A204.1 (cell line): ENCODE data around the gene STK24.

Experiments
- FAIRE-seq: peaks from 2 replicates; lab custom pipeline; 2012; peaks lifted over from hg19 to GRCh38; lab: Jason Lieb, UNC

STK24 gene

DNA sequence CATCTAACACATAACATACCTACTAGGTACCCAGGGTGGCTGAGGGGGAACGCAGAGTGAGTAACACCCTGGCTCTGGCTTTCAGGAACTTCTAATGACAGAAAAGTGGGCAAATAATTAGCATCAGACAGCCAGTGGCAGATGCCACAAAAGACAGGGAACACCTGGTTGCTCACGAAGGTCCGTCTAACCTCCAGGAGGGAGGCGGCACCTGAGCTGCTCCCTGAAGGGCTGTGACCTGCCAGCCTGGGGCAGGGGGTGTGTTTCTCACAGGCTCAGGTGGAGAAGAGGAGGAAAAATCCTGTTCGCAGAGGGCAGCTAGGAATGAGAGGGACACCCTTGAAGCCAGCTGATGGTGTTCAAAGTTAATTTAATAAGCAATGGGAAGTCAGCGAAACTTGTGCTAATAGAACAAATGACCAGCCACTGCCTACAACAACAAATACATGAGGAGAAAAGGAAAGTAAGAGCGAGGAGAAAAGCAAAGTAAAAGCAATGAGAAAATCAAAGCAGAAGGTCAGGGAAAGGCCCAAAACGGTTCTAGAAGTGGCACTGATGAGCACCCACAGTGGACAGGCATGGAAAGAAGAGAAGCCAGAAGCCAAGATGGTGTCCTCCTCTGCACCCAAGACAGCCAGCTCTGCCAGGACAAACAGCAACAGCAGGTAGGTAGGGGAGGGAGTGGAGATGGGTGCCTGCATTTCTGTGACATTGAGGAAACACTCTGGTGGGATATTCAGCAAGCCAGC lies 87.3 kb downstream of the STK24 start:
- FAIRE-seq = no peak

DNA sequence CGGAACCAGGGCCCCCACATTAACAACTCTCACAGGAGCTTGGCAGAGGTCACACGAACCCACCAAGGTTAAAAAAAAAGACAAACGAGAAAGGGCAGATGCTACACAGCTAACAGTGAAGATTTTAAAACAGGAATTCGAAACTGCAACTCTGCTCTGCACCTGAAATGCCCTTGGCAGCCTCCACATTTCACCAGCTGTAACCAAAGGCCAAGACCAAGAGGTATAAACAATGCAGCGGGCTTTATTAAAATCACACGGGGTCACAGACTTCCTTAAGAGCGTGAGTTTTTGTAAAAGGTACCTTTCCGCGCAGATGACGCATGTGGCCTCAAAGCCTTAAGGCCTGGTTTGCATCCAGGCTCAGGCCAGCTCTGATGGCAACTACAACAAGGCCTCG lies 88.2 kb downstream of the STK24 start:
- no peak for FAIRE-seq

DNA sequence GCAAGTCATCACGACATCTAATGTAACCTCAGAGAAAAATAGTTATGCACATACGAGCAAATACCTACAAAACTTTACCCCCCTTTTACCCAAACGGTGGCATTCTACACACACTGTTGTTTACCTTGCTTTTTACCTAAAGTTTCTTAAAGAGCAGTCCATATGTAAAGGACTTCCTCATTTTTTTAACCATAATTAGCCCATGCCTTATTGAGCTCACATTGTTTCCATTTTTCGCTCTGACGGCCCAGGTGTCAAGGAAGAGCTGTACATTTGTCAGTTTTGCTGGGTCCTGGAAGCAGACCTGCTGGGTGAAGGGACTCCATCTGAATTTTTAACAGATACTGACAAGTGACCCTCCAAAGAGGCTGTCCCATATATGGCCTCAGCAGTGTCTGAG lies 89.4 kb downstream of the STK24 start:
- FAIRE-seq = no peak

DNA sequence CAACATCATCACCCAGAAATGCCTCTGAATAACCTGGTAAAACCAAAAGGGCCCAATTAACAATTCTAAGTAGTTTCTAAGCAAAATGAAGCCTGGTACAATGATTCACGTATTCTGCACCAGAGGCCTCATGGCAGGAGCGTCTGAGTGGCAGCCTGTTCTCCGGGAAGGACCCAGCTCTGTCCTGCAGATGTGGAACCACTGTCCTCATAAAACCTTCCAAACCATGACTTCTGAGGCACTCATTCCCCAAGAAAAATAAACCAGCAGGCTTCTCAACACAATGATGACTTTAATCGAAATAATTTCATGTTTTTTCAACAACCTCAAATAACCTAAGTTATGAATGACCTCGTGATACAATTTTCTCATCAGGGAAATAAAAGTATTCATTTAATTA lies 89.9 kb downstream of the STK24 start:
- no peak for FAIRE-seq

DNA sequence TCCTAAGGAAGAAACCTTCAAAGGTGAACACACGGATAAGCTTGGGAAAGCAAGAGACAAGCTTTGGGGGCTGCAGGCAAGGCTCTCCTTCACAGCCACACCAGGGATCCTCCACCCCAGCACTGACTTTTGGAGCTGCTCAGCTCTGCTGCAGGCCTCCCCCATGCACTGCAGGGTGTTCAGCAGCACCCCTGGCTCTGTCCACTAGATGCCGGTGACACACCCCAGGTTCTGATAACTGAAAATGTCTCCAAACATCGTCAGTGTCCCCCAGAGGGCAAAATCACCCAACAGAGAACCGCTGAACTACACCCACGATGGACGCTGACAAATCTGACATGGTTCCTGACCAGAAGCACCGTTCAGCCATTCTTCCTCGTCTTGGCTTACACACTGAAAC lies 90.5 kb downstream of the STK24 start:
- no peak for FAIRE-seq

DNA sequence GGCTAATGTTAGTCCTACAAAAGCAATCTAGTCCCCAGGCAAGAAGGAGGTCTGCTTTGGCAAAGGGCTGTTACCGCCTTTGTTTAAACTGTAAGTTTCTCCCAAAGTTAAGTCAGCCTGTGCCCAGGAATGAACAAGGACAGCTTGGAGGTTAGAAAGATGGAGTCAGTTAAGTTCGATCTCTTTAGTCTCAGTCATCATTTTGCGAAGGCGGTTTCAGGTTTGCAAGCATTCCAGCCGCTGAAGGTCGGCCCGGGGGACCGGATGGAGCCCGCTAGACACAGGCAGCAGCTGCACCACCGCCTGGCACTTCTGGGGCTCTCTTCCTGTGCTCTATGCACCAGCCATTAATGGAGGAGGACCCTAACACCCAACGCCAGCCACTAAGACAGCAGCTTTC lies 91.3 kb downstream of the STK24 start:
- no peak for FAIRE-seq

DNA sequence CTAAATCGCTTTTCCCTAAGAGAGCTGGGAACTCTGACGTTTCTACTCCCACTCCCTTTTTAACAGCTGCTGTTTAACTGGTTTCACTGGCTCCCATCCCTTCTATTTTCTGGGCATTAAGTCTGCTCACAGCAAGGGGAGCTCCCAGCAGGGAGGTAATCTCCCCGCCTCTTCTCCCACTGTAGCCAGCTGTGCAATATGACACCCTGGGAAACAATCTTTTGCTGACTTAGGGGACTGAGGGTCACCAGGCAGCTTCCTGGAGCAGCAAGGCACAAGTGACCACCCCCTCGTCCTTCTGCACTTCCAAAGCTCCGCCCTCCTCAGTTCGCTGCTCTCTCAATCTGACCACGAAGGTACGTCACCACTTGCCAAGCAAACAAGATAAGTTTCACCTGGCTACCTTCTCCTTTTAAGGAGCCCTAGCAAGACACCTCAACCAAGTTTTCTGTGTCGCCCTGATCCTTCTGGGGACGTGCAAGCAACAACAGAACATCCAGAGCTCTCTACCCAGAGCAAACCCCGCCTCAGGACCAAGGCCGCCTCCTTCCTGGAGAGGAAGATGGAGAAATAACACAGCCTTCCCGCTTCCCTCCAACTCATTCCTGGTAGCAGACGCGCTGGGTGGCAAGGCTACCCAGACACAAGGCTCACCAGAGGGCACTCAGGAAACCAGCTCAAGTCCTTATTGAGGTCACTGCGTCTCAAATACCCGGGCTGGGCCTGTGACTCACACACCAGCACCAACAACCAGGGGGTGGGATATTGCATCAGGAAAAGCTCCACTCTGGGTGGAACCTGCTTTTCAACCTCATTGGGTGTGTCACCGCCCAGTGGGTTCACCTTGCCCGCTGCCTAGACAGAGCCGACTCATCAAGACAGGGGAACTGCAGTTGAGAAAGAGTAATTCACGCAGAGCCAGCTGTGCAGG lies 92.4 kb downstream of the STK24 start:
- no peak for FAIRE-seq

DNA sequence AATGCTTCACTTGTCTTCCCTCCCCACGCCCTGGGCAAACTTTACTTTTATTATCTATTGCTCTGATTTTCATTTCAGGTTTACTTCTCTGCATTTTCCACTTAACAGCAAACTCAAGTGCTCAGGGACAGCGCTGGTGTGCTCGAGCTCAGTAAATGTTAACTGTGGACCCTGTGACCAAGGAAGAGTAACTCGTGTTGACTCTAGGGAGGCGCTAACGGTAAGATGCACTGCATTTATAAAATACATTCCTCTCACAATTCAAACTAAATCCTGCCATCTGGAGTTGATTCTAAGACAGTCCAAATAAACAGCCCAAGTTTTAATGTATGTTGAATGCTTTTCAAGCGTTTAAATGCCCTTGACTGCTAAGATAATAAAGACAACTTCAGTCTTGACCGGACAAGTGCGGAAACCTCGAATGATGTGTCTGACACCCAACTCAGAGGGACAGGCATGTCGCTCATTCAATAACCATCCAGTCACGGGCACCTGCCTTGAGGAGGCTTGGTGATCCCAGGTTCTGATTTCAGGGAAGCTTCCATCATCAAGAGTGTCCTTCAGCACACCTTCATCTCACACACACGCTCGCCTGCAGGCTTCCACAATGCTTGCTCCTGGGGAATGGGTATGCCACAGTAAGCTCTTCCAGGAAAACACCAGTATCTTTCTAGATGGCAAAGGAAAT lies 93.2 kb downstream of the STK24 start:
- FAIRE-seq = no peak

DNA sequence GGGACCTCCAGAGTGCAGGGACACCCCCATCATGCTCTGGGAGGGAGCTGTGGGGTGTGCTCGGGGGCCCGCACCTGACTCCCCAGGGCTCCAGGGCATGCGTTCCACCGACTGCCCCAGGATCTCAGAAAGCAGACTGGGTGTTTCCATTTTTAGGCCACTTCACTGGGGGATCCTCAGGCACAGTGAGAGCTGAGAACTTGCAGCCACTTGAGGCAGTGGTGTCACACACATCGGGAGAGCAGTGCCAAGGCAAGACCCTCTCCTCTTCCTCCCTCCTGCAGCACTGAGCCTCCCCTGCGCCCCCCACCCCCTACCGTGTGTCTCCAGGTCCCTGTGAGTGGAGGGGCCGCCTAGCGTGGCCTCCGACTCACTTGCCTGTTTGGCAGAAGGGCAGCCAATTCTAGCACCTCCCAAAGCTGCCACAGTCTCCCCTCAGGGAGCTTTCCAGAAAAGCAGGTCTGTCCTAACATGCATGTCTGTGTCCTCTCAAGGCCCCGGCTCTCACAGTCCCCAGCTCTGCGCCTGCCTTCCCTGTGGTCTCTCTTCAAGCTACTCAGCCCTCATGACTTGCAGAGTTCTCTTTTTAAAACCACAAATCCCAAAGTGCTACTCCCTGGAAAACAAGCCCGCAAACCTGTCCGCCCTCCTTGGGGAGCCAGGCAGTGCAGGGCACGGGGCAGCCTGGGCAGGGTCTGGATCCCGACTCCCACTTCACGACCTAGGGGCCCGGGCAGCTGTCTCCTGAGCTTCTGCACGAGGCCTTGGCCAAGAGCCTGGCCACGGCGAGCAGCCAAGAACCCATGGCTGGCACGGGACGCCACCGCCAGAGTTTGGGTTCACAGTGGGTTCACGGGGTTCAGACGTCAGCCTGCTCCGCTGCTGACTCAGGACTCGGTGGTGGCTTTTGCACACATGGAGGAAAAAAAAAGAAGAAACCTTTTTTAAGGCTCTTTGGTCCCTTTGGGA lies 94.1 kb downstream of the STK24 start:
- FAIRE-seq = no peak

DNA sequence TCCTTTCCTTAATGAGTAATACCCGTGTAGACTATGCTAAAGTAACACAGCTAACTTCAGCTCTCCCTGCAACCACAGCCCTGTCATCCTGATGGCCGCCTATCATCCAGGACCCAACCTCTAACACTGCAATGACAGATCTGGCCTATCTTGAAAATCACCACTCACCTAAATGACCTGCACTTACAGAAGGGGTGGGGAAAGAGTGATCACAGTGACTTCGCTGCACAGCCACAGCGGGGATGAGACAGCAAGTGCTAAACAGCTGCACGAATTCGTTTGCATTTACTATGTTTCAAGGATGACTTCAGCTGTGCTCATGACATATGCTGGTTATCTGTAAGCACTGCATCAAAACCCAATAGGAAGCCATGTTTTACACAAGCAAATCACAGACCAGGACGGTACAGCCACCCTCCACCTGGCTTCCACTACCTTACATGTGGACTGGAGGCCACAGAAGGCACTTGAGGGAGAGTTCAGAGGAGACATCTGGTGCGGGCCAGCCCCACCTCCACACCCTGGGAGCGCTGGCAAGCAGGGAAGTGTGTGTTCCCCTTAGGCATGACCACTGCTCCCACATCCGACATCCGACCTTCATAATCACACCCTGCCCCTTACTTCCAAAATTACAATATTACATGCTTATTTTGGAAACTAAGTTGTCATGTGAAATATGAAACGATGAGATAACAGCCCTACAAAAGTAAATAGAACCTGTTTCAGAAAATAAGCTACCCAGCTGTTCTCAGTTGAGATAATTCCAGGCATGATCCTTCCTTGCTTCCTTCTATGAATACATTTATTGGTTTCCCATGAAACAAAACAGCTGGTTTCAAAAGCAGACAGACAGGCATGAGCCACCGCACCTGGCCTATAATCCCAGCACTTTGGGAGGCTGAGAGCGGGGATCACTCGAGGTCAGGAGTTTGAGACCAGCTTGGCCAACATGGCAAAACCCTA lies 95.7 kb downstream of the STK24 start:
- no peak for FAIRE-seq

DNA sequence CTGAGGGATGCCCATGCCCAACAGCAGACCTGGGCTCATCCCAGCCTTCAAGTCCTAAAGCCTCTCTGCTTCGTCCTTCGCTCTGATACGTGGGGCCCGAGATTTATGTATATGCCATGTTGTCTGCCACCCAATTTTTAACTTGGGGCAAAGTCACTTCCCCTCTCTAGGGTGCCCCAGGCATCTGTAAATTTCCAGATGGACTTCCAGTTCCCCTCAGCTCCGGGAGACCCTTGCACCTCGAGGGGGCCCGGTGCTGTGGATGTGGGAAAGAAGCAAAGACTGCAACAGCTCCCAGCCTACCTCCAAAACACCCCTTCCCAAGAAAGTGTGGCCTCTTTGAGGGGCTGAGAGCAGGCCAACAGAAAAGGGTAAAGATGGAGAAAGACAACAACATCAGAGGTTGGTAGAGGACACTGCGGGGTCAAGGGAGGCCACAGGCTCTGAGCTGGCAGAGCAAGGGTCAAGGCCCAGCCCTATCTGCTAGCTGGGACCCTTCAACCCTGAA lies 97.4 kb downstream of the STK24 start:
- FAIRE-seq = no peak

DNA sequence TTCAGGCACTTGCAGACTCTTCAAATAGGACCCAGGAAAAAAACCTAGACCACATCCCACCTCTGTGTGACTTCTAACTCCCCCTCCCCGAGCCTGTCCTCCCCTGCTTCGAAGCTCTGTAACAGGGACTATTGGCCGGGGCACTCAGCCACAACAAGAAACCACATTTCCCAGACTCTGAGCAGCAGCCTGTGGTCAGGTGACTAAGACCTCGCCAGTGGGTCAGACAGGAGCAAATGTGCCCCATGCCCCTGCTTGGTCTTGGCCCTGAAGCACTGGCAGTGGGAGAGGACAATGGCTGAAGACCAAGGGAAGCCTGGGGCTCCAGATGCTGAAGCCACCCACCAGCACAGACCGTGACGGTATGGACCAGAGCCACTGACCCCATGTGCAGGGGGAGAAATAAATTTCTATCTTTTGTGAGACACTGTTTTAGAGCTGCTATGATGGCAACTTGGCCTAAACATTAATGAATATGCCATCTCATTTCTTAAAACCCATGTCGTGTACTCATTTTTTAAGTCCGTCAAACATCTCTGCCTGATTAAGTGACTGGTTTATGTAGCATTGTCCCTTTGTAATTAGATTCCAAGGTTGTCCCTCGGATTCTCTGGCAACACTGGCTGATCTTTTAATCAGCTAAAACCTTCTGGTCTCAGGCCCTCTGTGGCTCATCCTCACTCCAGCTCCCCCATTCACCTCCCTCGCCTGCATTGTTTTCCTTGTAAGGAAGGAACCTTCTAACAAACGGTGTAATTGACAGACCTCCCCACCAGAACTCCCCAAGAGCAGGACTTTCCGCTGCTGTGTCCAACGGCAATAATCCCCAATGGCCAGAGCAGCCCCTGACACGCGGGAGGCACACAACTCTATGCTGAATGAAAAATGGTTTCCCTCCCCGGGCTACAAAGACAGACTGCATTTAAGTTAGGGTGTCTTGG lies 98.4 kb downstream of the STK24 start:
- no peak for FAIRE-seq

DNA sequence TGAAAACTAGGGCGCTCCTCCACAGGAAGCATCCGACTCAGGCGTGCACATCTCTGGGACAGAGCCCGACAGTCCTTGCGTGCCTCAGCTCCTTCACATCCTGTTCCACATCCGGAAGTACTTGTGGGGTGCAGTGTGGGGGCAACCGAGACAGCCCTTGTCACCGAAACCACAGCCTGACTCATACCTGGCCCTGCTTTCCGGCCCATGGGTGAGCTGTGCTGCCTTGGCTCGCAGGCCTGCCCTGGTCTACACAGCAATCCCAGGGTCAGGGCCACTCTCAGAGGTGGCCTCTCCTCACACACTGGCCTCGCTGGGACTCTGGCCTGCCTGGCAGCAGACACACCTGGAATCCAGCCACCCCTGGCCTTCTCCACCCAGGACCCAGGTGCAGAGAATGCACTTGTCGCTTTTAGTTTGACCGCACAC lies 100.4 kb downstream of the STK24 start:
- FAIRE-seq = no peak

DNA sequence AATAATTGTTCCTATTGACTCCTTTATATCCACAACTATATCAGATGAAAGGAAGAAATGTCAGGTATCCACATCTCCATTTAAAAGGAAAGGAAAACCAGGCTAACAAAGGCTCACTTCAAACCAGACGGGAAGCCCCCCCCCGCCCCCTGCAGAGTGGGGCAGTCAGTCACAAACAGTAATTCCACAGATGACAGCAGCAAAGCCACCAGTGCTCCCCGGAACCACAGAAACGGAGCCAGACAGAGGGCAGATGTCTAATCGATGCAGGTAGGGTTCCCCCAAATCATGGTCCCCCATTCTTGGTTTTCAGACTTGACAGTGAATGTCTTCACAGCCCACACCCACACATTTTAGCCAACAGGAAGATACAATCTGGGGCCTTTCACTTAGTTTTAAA lies 100.8 kb downstream of the STK24 start:
- FAIRE-seq = no peak

DNA sequence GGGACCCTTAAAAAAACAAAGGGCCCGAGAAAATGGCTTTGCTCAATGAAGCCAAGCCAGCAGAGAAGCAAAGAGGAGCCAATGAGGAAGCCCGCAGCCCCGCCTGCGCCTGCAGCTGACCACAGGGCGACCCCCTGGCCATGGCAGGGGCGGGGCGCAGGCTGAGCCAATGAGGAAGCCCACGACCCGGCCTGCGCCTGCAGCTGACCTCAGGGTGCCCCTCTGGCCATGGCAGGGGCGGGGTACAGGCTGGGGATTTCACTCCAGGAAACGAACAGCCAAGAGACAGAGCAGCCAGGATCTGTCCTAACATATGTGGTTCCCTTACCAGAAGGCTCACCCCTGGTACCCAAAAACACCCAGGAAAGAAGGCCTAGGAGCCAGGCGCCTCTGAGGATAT lies 101.4 kb downstream of the STK24 start:
- no peak for FAIRE-seq

DNA sequence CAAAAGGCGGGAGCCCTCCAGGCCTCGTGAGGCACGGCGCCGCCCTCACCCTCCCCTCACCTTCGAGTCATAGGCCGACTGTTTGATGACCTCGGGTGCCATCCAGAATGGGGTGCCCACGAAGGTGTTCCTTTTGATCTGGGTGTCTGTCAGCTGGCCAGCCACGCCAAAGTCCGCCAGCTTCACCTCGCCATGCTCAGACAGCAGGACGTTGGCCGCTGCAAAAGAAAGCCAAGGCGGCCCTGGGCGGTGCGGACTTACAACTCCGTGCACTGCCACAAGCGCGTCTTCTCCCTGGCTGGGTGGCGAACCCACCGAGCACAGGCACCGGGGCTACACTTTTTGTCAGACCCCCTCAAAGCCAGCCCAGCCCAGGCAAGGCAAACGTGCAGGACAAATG lies 102.1 kb downstream of the STK24 start:
- no peak for FAIRE-seq

DNA sequence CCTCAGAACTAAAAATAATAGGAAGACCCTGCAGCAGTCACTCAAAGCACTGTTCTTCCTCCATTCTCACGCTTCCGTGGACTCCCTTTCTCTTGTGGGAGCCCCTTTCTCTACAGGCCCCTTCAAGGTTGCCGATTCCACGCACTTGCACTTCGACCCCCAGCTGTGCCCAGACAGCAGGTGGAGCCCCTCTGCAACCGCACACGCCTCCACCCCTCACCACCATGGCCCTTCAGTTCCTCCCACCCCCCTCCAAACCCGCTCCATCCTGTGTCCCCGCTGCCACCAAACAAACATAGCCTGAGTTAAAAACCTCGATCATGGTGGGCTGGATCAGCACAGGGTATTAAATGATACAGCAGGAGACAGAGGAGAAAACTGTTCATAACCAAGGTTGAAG lies 102.6 kb downstream of the STK24 start:
- FAIRE-seq = no peak

DNA sequence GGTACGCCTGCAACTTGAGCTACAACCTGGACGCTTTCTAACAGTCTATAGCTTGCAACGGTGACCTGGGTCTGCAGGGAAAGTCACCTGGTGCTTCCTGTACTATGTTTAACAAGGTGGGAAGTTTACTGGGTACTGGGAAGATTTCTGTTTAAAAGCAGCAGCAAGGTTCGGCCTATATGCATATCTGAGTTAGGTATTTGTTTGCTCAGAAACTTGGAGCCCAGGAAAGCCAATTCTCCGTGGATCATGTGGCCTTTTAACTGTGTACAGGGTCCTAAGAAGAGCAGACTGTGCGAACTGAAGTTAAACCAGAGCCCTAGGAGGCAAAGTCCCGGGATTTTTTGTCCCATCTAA lies 103.1 kb downstream of the STK24 start:
- no peak for FAIRE-seq

DNA sequence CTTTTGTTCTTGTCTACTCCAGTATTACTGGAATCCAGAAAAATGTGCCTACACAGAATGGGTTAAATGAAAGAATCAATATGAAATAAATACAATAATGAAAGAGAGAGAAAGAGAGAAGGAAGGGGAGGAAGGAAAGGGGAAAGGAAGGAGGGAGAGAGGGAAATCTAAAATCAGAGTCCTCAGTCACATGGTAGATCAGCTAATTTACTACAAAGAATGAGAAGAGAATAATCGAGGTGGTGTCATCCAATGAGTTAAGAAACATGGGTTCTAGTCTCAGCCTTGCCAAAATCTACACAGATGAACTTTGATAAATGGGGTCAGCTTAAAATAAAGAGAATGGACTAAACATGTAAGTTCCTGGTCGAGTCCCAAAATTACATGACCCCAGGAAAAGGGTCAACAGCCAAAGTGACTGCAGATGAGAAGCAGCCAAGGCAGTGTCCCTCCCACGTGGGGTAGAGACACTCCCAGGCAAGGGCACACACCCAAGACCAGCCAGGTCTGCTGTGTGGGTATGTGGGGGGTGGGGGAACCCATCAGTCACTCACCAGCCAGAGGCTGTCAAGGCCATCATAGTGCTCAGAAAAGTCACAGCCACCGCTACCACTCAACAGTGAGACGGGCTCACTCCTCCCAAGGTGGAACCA lies 103.6 kb downstream of the STK24 start:
- no peak for FAIRE-seq
